Cerebellar nuclear complex (tissue), 1 donor: Measurements from ENCODE around the gene ANKMY2.
A peak's percentile ranks its signal among the peaks of the same experiment; 100 is the strongest.
"Not testable (repeated sequence)": the region's sequence is repeated elsewhere in the genome, so short reads cannot be mapped to it uniquely, and the experiment has no call there.

Source experiments
- DNase-seq, 2 experiments: peaks; one replicate each; lab custom pipeline; 2025; lab: John Stamatoyannopoulos, UW

Gene ANKMY2

DNA sequence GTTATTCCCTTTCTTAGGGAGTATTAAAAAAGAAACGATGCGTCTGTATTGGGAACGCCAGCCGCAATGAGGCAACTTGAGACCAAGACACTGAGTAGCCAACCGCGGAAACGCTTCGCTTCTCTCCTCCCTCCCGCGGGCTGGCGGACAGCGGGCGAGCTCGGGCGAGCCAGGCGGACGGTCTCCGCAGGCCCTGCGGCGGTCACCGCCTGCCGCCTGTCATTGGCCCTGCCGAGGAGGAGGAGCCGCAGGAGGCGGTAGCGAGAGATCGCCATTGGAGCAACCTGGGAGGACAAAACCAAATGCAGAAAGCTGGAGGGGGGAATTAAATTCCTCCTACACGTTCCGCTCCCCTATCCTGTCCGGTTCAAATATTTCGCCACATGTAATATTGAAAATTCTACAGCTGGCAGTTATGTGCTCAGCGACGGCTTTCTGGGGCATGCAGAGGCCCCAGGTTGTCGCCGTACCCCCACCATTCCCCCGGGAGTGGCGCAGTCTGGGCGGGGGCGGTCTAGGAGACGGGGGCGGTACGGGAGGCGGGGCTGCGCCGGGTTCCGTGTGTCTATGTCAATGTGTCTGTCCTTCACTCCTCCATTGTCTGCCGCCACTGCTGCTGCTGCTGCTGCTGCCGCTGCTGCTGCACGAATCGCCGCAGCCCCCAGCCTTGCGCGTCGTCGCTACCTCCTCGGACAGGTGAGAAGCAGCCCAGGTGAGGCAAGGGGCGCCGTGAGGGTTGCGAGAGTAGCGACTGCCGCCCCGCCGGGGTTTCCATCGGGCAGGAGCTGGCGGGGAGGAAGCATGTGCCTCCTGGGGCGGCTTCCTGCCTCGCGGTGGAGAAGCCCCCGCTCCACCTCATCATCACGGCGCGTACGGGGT, at the start of gene ANKMY2, which contains the start of gene BZW2:
Gene ANKMY2, minus strand, starts transcription at position 162 of the 879 bp plus-strand sequence. CDS start 181 bp downstream, outside the sequence.
Gene BZW2, plus strand, starts transcription at position 589 of the 879 bp plus-strand sequence. CDS start 19,263 bp downstream, outside the sequence.
- DNase-seq = peak; percentile 66 to 78

DNA sequence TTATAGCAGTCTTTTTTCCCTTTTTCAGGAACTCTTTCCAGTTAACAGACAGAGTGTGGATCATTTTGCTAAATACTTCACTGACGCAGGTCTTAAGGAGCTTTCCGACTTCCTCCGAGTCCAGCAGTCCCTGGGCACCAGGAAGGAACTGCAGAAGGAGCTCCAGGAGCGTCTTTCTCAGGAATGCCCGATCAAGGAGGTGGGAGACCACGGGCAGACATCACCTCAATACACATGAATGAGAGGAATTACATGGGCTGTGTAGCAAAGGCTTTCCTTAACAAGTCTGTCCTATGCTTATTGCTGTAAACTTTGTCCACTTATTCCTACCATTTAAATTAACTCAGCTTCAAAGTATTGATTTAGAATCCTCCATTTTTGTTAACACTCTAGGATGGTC, 49.3 kb upstream of the ANKMY2 start:
- DNase-seq = no peak

DNA sequence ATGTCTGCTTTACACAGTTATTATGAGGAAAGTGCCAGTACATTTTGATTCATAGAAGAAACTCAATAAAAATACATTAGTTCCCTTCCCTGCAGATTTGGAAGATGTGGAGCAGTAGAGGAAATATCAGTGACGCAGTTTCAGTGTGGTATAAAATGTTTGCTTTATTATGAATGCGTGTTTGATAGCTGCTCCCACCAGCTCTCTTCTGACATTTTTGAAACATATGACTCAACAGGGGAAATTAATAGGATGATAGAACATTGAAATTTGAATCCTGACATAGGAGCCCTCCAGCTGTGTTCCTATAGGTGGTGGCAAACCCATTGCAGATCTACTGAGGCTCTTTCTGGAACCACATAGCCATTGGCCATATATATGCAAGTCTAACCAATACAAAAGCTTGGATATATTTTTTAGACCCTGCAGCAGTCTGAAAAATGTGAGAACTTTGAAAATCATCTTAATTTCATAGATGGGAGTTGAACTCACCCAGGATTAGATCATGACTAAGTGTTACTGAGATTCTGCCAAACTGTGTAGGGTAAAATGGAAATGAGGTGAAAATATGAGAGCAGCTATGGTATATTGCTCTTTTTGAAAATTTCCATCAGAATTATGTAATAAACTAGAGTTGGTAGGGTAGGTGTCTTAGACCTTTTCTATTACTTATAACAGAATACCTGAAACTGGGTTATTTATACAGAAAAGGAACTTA, 48.2 kb upstream of the ANKMY2 start:
- DNase-seq = no peak

DNA sequence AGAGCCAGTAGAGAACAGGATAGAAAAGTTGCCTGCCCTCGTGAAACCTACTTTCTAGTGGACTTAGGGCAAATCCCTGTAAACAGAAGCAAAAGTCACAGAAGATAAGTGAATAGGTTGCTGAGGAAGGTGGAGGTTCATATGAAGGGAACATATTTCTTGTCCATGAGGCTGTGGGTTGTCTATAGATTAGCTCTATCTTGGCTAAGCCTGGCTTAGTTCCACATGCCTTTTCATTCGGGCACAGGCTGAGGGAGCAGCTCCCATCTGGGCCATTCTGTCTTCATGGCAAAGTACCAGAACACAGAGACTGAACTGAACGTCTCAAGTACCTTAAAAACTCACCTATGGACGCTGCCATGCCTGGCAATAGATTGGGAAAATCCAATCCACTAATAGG, 45.7 kb upstream of the ANKMY2 start:
- no peak for DNase-seq

DNA sequence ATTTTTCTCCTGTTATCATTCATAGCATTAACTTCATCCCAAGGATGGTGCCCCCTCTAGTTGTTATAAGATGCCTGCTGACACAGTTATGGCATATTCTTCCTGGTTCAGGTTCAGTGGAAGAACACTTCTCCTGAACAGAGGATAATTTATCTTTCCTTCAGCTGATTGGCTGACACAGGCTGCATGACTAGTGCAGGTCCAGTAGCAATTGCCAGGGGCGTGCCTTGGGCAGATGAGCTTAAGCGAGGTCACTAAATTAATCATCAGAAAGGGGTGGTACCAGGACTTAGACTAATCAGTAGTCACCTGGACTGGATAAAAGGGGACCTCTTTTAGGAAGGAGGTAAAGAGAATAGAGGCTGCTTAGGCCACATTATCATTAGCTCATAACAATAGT, 42.7 kb upstream of the ANKMY2 start:
- DNase-seq = no peak

DNA sequence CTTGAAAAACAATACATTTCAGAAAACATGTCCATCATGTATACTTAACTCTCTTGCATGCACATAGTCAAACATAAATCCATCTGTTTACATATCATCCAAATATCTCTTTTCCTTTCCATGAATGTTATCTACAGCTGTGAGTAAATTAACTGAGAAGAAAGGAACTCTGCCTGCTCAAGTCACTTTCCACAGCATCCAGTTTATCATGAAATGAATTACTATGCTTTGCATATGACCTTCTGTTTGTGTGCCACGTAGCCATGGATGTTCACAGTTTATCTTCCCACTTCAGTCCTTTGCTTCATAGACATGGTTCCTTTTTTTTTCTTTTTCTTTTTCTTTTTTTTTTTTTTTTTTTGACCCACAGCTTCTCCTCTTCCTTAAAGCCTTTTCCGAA, 40.0 kb upstream of the ANKMY2 start:
- no peak for DNase-seq

DNA sequence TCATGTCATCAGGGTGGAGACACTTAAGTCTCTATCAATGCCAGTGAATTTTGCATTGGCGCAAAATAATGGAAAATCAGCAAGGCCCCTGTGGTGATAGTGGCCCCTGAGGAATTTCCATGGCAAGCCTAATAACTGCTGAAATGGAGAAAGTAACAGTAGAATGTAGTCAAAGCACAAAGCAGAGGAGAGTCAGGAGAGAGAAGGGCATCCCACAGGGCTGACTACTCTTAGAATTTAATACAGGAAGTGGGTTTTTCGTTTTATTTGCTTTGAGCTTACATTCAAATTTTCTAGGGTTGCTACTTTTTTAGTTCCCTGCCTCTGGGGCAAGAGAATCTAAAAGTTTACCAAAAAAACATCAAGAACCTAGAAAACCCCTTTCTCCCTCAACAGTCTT, 39.4 kb upstream of the ANKMY2 start:
- no peak for DNase-seq

DNA sequence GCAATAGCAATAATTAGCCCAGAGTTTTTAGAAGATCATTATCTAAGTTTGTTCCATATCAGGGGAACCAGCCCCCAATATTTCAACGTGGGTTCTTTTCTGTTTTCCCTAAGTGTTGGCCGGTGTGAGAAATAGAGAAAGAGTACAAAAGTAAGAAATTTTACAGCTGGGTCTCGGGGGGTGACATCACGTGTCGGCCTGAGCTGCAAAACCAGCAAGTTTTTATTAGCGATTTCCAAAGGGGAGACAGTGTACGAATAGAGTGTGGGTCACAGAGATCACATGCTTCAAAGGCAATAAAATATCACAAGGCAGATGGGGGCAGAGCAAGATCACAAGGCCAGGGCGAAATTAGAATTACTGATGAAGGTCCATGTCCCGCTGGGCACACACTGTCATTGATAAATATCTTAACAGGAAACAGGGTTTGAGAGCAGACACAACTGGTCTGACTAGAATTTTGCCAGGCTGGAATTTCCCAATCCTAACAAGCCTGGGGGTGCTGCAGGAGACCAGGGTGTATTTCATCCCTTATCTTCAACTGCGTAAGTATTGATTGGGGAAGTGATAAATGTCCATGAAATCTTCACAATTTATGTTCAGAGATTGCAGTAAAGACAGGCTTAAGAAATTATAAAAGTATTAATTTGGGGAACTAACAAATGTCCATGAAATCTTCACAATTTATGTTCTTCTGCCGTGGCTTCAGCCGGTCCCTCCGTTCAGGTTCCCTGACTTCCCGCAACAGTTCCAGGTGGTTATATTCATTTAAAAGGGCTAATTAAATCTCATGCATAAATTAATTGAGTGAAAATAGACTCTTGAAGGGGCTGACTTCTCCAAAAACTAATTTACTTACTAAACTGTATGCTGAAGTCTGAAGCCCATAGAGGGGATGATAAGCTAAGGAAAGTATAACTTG, 33.4 kb upstream of the ANKMY2 start:
- not testable (repeated sequence) for DNase-seq

DNA sequence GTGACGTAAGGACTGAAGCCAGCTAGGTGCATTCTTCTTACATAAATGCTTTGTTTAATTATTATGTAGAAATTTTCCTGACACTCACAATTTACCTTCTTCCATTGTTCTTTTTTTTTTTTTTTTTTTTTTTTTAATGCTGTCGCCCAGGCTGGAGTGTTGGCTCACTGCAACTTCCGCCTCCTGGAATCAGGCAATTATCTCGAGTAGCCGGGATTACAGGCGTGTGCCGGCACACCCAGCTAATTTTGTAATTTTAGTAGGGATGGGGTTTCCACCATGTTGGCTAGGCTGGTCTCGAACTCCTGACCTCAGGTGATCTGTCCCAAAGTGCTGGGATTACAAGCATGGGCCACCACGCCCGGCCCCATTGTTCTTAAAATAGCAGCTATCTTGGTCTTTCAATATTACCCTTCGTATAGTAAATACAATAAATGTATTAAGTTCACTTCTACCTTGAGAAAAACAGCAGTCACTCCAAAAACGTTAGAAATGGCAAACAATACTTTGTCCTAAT, 32.5 kb upstream of the ANKMY2 start:
- no peak for DNase-seq

DNA sequence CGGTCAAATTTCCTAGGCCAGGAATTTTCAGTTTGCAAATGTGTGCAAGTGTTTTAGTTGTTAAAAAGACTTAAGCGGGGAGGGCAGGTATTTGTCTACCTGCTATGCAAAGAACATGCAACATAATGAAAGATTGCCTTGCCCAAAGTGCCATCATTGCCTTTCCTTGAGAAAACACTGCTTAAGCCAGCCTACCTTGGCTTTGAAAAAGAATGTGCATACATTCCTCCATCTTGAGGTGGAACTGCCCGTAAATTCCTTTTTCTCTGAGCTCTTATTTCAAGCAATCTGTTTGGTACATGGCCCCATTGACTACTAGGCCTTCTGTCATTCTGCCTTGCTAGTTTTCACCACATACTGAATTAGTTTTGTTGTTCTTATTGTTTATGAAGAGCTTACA, 29.7 kb upstream of the ANKMY2 start:
- no peak for DNase-seq

DNA sequence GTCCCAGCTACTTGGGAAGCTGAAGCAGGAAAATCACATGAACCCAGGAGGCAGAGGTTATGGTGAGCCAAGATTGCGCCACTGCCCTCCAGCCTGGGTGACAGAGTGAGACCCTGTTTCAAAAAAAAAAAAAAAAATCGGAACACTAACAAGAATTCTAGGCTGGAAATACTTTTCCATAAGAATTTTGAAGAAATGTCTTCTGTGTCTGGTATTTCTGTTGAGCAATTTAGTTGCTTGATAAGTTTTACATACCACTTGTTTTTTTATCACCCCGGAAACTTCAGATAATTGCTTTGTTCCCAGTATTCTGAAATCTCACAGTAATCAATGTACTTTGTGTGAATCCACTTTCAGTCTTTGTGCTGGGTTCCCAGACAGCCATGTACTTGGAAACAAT, 26.3 kb upstream of the ANKMY2 start:
- DNase-seq = no peak

DNA sequence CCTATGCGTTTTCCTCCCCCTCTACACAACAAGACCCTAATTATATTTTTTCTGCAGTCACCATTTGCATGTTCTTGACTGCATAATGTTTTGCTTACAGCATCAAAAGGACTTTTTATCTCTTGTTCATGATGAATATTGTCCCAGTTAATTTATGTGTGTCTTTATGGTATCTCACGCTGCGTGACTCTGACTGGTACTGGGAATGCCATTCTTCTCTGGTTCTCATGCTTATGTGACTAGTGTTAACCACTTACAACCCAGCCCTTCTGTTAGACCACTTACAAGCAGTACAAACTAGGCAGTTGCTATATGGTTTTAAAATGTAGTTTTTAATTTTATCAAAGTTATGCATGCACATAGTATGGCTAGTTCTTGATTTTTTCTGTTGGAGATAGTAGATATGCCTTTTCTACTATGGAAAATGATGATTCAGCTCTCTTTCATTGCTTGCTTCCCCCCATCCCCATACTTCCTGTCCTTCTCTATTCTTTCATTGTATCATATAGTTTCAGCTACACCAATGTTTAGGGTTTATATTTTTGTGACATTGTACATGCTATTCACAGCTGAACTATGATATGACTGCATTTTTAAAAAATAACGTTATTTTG, 25.3 kb upstream of the ANKMY2 start:
- no peak for DNase-seq

DNA sequence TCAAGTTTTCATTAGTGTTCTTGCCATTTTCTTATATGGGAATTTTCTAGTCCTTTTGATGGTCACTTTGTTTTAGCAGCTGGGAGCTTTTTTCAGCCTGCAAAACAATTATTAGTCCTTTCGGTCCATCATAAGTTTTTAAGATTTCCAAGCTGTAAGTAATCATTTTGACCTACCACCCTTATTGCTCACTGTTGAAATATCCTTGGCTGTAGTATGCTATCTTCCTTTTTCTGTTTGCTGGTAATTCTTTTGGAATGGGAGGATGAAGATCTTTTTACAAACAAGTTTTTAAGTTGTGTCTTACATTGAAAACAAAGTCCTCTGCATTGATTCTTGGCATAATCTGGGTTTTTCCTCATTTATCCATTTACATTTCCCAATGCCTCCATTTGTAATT, 24.5 kb upstream of the ANKMY2 start:
- no peak for DNase-seq

DNA sequence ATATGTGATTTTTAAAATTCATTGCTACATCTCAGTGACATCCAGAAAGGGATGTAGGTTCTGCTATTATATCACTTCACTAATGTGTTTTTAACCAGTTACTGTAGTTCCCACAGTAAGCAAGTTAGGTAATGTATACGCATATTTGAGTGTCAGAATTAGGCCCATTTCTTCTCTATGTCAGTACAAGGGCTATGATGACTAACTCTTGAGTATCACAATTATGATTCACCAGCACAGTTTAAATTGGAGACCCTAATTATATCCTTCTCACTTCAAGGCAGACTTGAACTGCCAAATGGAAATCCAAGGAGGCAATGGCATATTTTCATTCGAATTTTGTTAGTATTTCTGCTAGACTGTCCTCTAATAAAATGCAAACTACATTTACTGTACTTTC, 24.0 kb upstream of the ANKMY2 start:
- DNase-seq = no peak

DNA sequence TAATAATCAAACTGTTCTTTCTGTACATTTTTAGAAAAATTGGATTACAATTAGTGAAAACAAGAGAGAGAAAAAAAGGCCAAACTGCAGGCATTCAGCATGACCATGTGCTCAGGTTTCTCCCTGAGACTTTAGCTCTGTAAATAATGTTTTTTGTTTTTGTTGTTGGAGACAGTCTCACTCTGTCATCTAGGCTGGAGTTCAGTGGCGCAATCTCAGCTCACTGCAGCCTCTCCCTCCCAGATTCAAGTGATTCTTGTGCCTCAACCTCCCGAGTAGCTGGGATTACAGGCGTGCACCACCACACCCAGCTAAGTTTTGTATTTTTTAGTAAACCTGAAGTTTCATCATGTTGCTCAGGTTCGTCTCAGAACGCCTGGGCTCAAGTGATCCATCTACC, 23.4 kb upstream of the ANKMY2 start:
- no peak for DNase-seq

DNA sequence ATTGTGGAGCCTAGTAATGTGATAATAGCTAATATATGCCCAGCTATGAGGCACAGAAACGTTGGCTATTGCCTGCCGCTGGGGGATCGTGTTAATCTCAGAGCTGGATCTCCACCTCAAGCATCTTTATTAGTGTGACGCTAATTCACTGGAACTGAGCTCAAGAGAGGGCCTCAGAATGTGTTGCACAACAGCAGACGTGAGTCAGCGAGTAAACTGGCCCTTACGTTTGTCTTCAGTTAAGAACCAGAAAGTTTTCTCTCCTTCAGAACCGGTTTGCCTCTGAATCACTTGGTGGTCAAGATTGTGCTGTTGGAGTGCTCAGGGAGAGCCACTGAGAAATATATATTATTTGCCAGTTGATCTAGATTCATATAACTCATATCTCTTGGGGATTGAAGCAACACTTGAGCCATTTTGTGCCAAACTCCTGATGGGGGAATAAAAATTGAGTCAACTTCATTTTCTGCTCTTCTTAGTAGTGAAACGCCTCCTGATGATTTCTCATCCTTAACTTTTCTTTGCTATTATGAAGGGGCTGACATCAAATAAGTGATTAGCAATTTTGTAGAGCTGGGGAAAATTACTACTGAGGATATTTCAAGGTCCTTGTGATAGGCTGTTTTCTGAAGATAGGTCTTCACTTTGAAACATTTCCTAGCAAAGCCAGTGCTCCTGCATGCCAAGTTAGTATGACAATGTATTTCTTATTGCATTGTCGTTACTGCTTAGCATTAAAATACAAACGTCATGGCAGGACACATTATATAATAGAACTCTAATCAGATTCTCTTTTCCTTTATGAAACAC, 22.7 kb upstream of the ANKMY2 start:
- no peak for DNase-seq

DNA sequence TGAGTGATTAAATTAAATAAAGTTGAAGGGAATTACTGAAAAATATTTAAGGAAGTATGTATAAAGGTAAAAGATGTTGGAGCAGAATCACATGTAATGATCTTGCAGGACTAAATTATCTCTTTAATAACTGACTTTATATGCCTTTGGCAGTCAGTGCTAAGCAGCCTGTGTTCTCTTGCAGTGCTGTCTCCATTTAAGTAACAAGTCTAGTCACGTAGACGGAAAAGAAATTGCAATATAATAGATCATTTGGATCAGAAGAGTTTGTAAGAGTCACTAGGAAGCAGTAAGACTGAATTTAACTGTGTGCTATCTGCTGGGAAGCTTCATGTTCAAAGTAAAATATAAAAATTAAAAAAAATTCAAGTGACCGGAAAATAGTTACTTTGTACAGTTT, 21.8 kb upstream of the ANKMY2 start:
- no peak for DNase-seq

DNA sequence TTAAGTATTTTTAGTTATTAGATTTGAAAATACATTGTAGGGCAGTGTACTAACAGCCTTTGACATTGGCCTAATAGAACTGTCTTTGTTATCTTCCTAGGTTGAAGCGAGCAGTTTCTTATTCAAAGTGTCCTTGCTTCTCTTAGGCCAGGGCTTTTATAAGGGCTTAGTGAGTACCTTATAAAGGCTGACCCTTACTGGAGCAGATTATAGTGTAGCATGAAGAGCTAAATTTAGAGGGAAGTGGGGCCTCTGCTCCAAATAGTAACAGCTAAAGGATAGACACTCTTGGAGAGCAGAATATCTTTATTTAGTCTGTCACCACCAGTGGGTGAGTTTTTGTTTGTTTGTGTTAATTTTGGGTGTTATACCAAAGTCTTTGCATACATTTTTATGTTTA, 16.4 kb upstream of the ANKMY2 start:
- DNase-seq = no peak

DNA sequence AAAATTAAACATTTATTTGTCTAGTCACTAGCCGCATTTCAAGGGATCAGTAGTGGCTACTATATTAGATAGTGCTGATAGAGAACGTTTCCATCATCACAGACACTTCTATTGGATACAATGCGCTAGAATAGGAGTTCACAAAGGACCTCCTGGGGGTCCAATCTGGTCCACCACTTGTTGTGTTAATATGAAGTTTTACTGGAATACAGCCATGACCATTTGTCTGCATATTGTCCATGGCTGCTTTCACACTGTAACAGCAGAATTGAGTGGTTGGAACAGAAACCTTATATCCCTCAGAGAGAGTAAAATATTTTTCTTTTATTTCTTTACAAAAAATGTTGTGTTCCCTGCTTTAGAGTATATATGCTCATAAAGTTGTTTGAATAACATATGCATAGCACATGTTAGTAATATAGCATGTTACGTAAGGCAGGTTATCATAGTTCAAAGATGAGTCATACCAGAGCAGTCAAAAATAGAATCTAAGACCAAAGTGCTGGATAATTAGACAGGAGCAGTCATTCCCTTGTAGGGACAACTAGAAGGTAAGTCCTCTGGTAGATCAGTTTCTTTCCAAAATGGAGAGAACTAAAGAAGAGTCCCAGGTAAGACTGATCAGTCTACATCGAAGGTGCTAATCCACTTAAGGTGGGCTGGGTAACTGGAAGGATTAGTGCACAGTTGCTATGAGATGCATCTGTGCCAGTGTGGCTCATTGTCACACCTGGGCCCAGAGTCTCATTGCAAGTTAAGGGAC, 15.3 kb upstream of the ANKMY2 start:
- no peak for DNase-seq
